ELF-1 (cell line): ENCODE measurements around the gene CALM3.
"Not testable (repeated sequence)": the region's sequence is repeated elsewhere in the genome, so short reads cannot be mapped to it uniquely, and the experiment has no call there.

Experiments
- DNase-seq: peaks from one replicate; pipeline ENCODE4 v3.0.0-alpha.2; 2016; ENCODE audit warnings: low read depth, low spot score

CALM3 gene

GRCh38 chr19:46614114-46614722 lies 13.1 kb downstream of the CALM3 start:
- DNase-seq = peak; percentile 88

GRCh38 chr19:46615966-46616365 lies 14.8 kb downstream of the CALM3 start:
- DNase-seq = no peak

- peak; percentile 73 for DNase-seq
Measured at GRCh38 chr19:46616631-46617322, 15.6 kb downstream of the CALM3 start.

DNA sequence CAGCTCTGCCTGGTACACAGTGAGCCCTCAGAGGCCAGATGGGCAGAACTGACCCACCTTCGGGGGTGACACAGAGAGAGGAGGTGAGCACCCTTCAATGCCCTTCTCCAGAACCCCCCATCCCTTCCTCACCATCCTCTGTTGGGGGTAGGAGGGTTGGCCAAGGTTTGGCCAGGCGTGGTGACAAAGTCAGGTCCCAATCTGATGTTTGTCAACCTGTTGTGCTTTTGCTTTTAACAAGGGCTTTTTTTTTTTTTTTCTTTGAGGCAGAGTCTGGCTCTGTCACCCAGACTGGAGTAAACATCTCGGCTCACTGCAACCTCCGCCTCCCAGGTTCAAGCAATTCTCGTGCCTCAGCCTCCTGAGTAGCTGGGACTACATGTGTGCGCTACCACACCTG lies 16.5 kb downstream of the CALM3 start:
- no peak for DNase-seq

GRCh38 chr19:46618670-46619231 lies 17.6 kb downstream of the CALM3 start:
- no peak for DNase-seq

DNA sequence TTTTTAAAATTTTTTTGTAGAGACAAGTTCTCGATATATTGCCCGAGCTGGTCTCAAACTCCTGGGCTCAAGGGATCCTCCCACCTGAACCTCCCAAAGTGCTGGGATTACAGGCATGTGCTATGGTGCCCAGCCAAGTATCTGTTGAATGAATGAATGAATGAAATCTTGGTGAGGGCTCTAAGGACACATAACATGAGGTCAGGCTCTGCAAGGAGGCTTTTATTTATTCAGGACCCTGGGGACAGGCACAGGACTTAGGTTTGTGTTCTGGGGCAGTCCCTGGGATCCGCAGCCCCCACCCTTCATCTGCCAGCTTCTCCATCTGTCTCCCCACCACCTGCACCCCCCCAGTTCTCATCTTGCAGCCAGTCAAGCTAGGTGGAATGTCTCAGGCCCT lies 19.1 kb downstream of the CALM3 start:
- no peak for DNase-seq

DNA sequence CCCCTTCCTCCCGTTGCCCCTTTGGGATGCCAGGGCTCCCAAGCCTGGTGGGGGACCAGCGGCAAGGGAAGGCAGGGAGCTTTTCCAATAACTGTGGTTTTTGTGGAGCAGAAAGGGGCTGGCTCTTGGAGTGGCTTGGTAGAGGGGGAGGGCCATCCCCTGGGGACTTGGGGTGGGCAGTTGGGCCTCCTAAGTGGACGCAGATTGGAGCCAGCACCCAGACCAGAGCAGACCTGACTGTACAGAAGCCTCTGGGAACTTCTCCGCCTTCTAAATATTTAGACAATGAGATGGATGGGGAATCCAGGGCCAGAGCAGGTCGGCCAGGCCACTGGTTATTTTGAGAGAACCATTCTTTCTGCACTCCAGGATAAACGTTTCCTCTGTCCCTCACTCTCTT lies 19.6 kb downstream of the CALM3 start:
- DNase-seq = no peak

GRCh38 chr19:46621191-46622117 lies 20.3 kb downstream of the CALM3 start:
- DNase-seq = no peak

DNA sequence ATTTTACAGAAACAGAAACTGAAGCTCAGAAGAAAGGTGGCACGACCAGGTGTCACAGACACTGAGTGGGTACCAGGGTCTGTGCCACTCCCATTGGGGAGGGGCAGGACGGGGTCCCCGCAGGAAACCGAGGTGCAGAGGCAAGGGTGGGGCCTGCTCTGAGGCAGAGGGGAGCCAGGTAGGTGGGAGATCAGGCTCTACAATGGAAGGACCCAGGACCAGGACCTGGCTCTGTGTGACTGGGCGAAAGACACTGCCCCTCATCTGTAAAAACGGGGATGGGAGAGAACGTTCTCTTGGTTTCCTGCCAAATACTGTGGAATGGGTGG lies 21.0 kb downstream of the CALM3 start:
- no peak for DNase-seq

GRCh38 chr19:46623915-46624502 lies 22.9 kb downstream of the CALM3 start:
- no peak for DNase-seq

DNA sequence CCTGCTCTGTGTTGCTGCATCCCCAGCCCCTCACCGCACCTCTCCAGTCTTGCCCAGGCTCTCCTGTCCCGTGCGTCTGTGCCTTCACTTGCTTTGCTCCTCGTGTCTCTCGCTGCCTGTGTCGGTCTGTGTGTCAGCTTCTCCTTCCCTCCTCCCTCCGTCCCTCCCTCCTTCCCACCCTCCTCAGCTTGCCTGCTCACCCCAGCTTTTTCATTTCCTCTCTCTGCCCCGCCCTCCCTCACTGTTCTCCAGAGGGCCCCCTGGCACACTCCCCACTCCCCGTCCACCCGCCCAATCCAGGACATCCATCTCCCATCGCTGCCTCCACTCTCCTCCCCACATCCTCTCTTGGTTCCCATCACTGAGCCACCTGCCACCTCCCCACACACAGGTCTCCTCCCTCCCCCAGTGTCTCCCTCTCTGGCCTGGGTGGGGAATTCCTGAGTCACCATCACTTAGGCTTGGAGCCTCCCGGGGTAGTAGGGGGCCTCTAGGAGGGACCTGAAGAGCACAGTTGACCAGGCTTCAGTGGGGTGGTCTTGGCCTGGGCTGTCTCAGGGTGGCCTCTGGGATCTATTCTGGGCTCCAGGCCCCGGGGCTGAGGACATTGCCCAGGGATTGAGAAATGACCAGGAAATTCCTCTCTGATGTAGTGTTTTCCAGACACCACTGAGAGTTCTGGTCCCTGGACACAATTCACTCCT lies 24.0 kb downstream of the CALM3 start, which contains the start of gene PTGIR:
Gene PTGIR (minus strand): TSS at position 132 of the 704 bp plus-strand sequence. CDS start 864 bp downstream, outside the sequence.
- no peak for DNase-seq

GRCh38 chr19:46625731-46626130 lies 24.6 kb downstream of the CALM3 start:
- no peak for DNase-seq

GRCh38 chr19:46626446-46626845 lies 25.3 kb downstream of the CALM3 start:
- DNase-seq = no peak

GRCh38 chr19:46628970-46629369 lies 27.8 kb downstream of the CALM3 start:
- not testable (repeated sequence) for DNase-seq

DNA sequence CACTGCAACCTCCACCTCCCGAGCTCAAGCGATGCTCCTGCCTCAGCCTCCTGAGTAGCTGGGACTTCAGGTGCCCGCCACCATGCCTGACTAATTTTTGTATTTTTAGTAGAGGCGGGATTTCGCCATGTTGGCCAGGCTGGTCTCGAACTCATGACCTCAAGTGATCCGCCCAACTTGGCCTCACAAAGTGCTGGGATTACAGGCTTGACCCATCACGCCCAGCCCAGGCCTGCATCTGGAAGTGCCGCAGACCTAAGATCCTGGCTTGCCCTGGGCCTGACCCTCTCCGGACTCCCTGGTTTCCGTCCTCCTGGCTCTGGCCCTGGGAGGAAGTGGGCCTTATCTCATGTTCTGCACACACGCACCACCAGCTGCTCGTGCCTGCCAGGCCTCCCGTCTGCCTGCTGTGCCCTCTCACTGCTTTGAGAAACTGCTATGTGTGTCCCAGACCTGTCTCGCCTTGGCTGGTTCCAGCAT lies 28.5 kb downstream of the CALM3 start:
- DNase-seq = peak; percentile 74

GRCh38 chr19:46630586-46631205 lies 29.6 kb downstream of the CALM3 start:
- no peak for DNase-seq

- no peak for DNase-seq
Measured at GRCh38 chr19:46631481-46631880, 30.4 kb downstream of the CALM3 start.

GRCh38 chr19:46633130-46633529 lies 32.0 kb downstream of the CALM3 start:
- DNase-seq = no peak

- peak; percentile 85 for DNase-seq
Measured at GRCh38 chr19:46634045-46634655, 33.0 kb downstream of the CALM3 start.

DNA sequence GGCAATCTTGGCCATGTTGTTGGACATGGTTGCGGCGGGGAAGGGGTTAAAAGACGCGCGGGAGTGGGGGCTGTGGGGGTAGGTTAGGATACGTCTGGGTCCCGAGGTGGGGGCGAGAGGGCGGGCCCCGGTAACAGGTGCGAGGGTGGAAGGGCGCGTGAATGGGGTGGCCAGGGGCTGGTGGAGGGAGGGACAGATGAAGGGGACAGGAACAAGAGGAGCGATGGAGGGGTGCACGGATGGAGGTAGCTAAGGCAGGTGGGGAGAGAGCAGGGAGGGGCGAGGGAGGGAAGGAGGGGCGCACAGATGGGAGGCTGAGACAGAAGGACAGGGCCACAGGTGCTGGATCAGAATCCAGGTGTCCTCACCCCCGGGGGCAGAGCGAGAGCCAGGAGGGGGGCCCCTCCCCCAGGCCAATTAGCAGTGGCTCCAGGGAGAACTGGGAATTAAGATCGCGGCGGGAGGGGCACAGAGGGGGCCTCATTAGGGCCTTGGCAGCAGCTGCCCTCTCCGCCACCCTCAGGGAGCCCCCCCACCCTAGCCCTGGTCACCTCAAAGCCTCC lies 33.6 kb downstream of the CALM3 start:
- DNase-seq = no peak
